Measurements from ENCODE around the gene TAF1.

TAF1 gene

DNA sequence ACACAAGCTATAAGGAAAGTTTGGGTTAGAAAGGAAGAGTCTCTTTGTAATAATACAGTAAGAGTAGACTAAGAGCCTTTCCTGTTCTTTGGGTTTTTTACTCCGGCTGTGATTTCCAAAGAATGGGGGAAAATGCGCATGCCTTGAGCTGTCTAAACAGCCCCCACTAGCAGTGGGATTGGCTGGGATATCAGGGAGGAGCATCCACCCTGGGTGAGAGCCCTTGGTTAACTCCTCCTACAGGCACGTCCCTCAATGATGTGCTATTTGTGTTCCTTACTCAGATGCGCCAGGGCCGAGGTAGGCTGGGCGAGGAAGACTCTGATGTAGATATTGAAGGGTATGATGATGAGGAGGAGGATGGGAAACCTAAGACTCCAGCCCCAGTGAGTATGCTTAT lies 92.7 kb downstream of the TAF1 start:
- DNase-seq (ENCODE audit: extremely low spot score) = no peak
- no peak for TF ChIP-seq L3MBTL2 (conservative IDR thresholded peaks at IDR 0.05)
- no peak for TF ChIP-seq ELF4 (IDR thresholded peaks at IDR 0.05)
- TF ChIP-seq ARNT (IDR thresholded peaks at IDR 0.05) = no peak
- TF ChIP-seq SUZ12 (IDR thresholded peaks at IDR 0.05) = no peak
- TF ChIP-seq PKNOX1 (IDR thresholded peaks at IDR 0.05) = no peak
- no peak for TF ChIP-seq NFRKB (IDR thresholded peaks at IDR 0.05)
- TF ChIP-seq FOXM1 (IDR thresholded peaks at IDR 0.05; ENCODE audit: borderline replicate concordance) = no peak
- TF ChIP-seq TARDBP (IDR thresholded peaks at IDR 0.05) = no peak
- no peak for TF ChIP-seq BHLHE40 (IDR thresholded peaks at IDR 0.05; ENCODE audit: borderline replicate concordance)
- no peak for TF ChIP-seq HDGF (IDR thresholded peaks at IDR 0.05; ENCODE audit: borderline replicate concordance)
- no peak for TF ChIP-seq FOXA1 (IDR thresholded peaks at IDR 0.05)
- CTCF ChIA-PET = no interaction called here
- POLR2A ChIA-PET = interaction anchor here (1.4 kb wide), 1 partner anchor 74 kb away, joined by 3 read pairs; the partner anchor contains the start of gene OGT

- CTCF ChIA-PET = no interaction called here
- no peak for TF ChIP-seq CTBP1 (IDR thresholded peaks at IDR 0.05; ENCODE audit: borderline replicate concordance)
- no peak for TF ChIP-seq L3MBTL2 (conservative IDR thresholded peaks at IDR 0.05)
- no peak for TF ChIP-seq FOXM1 (IDR thresholded peaks at IDR 0.05; ENCODE audit: borderline replicate concordance)
- no peak for TF ChIP-seq HDGF (IDR thresholded peaks at IDR 0.05; ENCODE audit: borderline replicate concordance)
- no peak for TF ChIP-seq ZNF384 (IDR thresholded peaks at IDR 0.05)
- TF ChIP-seq SP1 (IDR thresholded peaks at IDR 0.05) = no peak
- no peak for TF ChIP-seq NFRKB (IDR thresholded peaks at IDR 0.05)
- no peak for TF ChIP-seq FOXA1 (IDR thresholded peaks at IDR 0.05)
- no peak for TF ChIP-seq PKNOX1 (IDR thresholded peaks at IDR 0.05)
- TF ChIP-seq TARDBP (IDR thresholded peaks at IDR 0.05) = no peak
- no peak for TF ChIP-seq ARNT (IDR thresholded peaks at IDR 0.05)
- POLR2A ChIA-PET = no interaction called here
- no peak for DNase-seq (ENCODE audit: extremely low spot score)
Measured at GRCh38 chrX:71464968-71465367, 98.8 kb downstream of the TAF1 start.

- POLR2A ChIA-PET = no interaction called here
Measured at GRCh38 chrX:71466979-71467523, 100.9 kb downstream of the TAF1 start.

DNA sequence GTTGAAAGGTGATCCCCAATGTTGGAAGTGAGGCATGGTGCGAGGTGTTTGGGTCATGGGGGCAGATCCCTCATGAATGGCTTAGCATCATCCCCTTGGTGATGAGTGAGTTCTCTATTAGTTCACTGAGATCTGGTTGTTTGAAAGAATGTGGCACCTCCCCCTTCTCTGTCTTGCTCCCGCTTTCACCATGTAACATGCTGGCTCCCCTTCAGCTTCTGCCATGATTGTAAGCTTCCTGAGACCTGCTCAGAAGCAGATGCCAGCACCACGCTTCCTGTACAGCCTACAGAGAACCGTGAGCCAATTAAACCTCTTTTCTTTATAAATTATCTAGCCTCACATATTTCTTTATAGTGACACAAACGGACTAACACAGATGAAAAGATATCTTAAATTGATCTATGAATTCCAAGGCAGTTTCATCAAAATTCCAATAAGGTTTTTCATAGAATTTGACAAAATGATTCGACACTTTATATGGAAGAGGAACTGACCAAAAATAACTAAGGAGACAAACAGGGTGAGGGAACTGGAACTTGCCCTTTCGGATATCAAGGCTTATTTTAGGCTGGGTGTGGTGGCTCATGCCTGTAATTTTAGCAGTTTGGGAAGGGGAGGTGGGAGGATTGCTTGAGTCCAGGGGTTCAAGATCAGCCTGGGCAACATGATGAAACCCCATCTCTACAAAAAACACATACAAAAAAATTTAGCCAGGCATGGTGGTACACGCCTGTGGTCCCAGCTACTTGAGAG lies 109.8 kb downstream of the TAF1 start:
- TF ChIP-seq ZNF384 (IDR thresholded peaks at IDR 0.05) (no peak), HDGF (IDR thresholded peaks at IDR 0.05; ENCODE audit: borderline replicate concordance) (no peak), TARDBP (IDR thresholded peaks at IDR 0.05) (no peak), BHLHE40 (IDR thresholded peaks at IDR 0.05; ENCODE audit: borderline replicate concordance) (no peak), SUZ12 (IDR thresholded peaks at IDR 0.05) (no peak), CTBP1 (IDR thresholded peaks at IDR 0.05; ENCODE audit: borderline replicate concordance) (no peak), FOXA1 (IDR thresholded peaks at IDR 0.05) (no peak), L3MBTL2 (conservative IDR thresholded peaks at IDR 0.05) (no peak), FOXM1 (IDR thresholded peaks at IDR 0.05; ENCODE audit: borderline replicate concordance) (no peak), ELF4 (IDR thresholded peaks at IDR 0.05) (no peak), PKNOX1 (IDR thresholded peaks at IDR 0.05) (no peak)
- DNase-seq (ENCODE audit: extremely low spot score) = no peak
- ChIA-PET POLR2A (no interaction called here), CTCF (interaction anchor here (0.6 kb wide), 1 partner anchor 35 kb away, joined by 3 read pairs; no protein-coding TSS in a partner anchor)

More at GRCh38 chrX:71466979-71467523, 100.9 kb downstream of the TAF1 start:
- CTCF ChIA-PET = no interaction called here
- TF ChIP-seq BHLHE40 (IDR thresholded peaks at IDR 0.05; ENCODE audit: borderline replicate concordance) (no peak), NFRKB (IDR thresholded peaks at IDR 0.05) (no peak), TARDBP (IDR thresholded peaks at IDR 0.05) (no peak), FOXA1 (IDR thresholded peaks at IDR 0.05) (no peak), ZNF384 (IDR thresholded peaks at IDR 0.05) (no peak), L3MBTL2 (conservative IDR thresholded peaks at IDR 0.05) (no peak), CTBP1 (IDR thresholded peaks at IDR 0.05; ENCODE audit: borderline replicate concordance) (no peak), ELF4 (IDR thresholded peaks at IDR 0.05) (no peak), LEF1 (IDR thresholded peaks at IDR 0.05; ENCODE audit: borderline replicate concordance) (no peak), PKNOX1 (IDR thresholded peaks at IDR 0.05) (no peak), SP1 (IDR thresholded peaks at IDR 0.05) (no peak), FOXM1 (IDR thresholded peaks at IDR 0.05; ENCODE audit: borderline replicate concordance) (no peak), FOXK2 (IDR thresholded peaks at IDR 0.05) (no peak)
- no peak for DNase-seq (ENCODE audit: extremely low spot score)

DNA sequence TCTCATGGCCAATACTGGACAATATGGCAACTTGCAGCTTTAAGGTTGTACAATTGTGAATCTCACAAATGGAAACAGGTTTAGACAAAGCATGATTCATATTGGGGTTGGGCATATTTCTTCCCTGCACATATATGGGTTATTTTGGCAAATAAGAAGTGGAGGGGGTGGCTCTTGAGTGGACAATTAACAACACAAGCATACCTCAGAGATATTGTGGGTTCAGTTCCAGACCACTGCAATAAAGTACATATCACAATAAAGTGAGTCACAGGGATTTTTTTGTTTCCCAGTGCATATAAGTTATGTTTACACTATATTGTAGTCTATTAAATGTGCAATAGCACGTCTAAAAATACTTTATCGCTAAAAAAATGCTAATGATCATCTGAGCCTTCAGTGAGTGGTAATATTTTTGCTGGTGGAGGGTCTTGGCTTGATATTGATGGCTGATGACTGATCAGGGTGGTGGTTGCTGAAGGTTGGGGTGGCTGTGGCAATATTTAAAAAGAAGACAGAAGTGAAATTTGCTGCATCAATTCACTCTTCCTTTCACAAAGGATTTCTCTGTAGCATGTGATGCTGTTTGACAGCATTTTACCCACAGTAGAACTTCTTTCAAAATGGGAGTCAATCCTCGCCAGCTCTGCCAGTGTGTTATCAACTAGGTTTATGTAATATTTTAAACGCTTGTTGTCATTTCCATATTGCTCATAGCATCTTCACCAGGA lies 116.2 kb downstream of the TAF1 start:
- ChIA-PET CTCF (no interaction called here), POLR2A (no interaction called here)
- DNase-seq (ENCODE audit: extremely low spot score) = no peak
- no peak for TF ChIP-seq SUZ12 (IDR thresholded peaks at IDR 0.05)
- no peak for TF ChIP-seq LEF1 (IDR thresholded peaks at IDR 0.05; ENCODE audit: borderline replicate concordance)
- no peak for TF ChIP-seq FOXM1 (IDR thresholded peaks at IDR 0.05; ENCODE audit: borderline replicate concordance)
- TF ChIP-seq BHLHE40 (IDR thresholded peaks at IDR 0.05; ENCODE audit: borderline replicate concordance) = no peak
- TF ChIP-seq CTBP1 (IDR thresholded peaks at IDR 0.05; ENCODE audit: borderline replicate concordance) = no peak
- TF ChIP-seq FOXK2 (IDR thresholded peaks at IDR 0.05) = no peak
- no peak for TF ChIP-seq FOXA1 (IDR thresholded peaks at IDR 0.05)
- TF ChIP-seq L3MBTL2 (conservative IDR thresholded peaks at IDR 0.05) = no peak
- TF ChIP-seq SP1 (IDR thresholded peaks at IDR 0.05) = no peak
- TF ChIP-seq PKNOX1 (IDR thresholded peaks at IDR 0.05) = no peak
- TF ChIP-seq NFRKB (IDR thresholded peaks at IDR 0.05) = no peak
- no peak for TF ChIP-seq ZNF384 (IDR thresholded peaks at IDR 0.05)
- TF ChIP-seq ELF4 (IDR thresholded peaks at IDR 0.05) = no peak
- TF ChIP-seq ARNT (IDR thresholded peaks at IDR 0.05) = no peak

All from HEK293T (cell line).